Activated CD4-positive, alpha-beta T cell treated with anti-CD3 and anti-CD28 coated beads for 36 hours (primary cell): Measurements from ENCODE around the gene CD101. TPM values are rescaled to one million over a fixed set of nuclear protein-coding genes. Genes with fewer than 3 reads are reported as not detected.

Experiments
- ATAC-seq: fragments of 200-7000 bp; cut with Tn5 transposase; one replicate; pipeline ENCODE4 v1.10.0; 2021; ENCODE audit warnings: mild to moderate bottlenecking, moderate library complexity
- CTCF ChIA-PET: fragments of 350-600 bp; sonication (Branson Sonifier 250); formaldehyde crosslinking; loops from one replicate; lab custom pipeline; 2021; ENCODE audit warnings: antibody characterized with exemption; lab: Charles Lee
- POLR2A ChIA-PET: fragments of 350-600 bp; sonication (Branson Sonifier 250); formaldehyde crosslinking; loops from one replicate; lab custom pipeline; 2021; ENCODE audit warnings: antibody characterized with exemption, inconsistent platforms; lab: Charles Lee
- DNase-seq: peaks from one replicate; pipeline ENCODE4 v3.0.0-alpha.2; 2020
- H3K27ac Mint-ChIP-seq: one replicate; pipeline ENCODE4 v1.8.0; 2021; ENCODE audit warnings: mixed read lengths
- H3K27me3 Mint-ChIP-seq: one replicate; pipeline ENCODE4 v1.8.0; 2021; ENCODE audit warnings: mixed read lengths
- H3K36me3 Mint-ChIP-seq: one replicate; pipeline ENCODE4 v1.8.0; 2021; ENCODE audit warnings: low read depth, mixed read lengths
- H3K4me1 Mint-ChIP-seq: one replicate; pipeline ENCODE4 v1.8.0; 2021; ENCODE audit warnings: mixed read lengths
- H3K4me3 Mint-ChIP-seq: one replicate; pipeline ENCODE4 v1.8.0; 2021; ENCODE audit warnings: mild to moderate bottlenecking, moderate library complexity, mixed read lengths
- H3K9me3 Mint-ChIP-seq: one replicate; pipeline ENCODE4 v1.8.0; 2021; ENCODE audit warnings: low read depth, mixed read lengths
- intact Hi-C, 2 experiments: fragments of 100-400 bp; cut with DNase I in 1 of 2; cut with micrococcal nuclease in 1 of 2; formaldehyde crosslinking; loops; one replicate each; pipeline versions ENCODE4 v1.14.2 to v1.15.1; 2022 to 2024; cut with DNase I, micrococcal nuclease
- total RNA-seq, 2 experiments: library from RNA; stranded (reverse); gene quantifications; one replicate each; pipeline ENCODE4 v1.2.3, GENCODE V29; 2021

CD101 gene
- total RNA-seq, 2 experiments from 2014 or later, result 0.30 to 0.60 TPM

DNA sequence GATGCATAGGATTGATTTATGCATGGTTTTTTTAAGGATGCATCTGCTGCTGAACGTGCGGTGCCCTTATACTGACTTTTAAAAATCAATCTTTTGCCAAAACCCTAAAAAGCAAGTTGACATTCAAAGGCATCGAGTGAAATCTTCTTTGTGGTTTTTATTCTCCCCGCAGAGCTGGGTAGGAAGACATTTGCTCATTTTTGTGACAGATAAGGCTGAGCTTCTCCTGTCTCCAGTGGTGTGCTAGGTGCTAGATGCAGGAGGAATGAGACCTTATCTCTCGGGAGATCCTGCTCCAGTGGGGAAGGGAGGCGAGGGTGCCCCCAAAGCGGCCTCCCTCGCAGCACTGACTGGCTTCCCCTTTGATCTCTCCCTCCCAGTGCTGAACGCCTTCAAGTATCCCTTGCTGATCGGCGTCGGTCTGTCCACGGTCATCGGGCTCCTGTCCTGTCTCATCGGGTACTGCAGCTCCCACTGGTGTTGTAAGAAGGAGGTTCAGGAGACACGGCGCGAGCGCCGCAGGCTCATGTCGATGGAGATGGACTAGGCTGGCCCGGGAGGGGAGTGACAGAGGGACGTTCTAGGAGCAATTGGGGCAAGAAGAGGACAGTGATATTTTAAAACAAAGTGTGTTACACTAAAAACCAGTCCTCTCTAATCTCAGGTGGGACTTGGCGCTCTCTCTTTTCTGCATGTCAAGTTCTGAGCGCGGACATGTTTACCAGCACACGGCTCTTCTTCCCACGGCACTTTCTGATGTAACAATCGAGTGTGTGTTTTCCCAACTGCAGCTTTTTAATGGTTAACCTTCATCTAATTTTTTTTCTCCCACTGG lies 14.9 kb upstream of the CD101 start:
- peak overlapping the region; percentile 93 for H3K27ac Mint-ChIP-seq
- ATAC-seq (peak; percentile 59), DNase-seq (peak; percentile 59)
- H3K27me3 Mint-ChIP-seq, result no peaks in the 10 kb centered on the region
- no peaks in the 10 kb centered on the region for H3K9me3 Mint-ChIP-seq
- intact Hi-C loops, result loop anchor here in 1 of 2 experiments (2.0 to 5.0 kb wide), 2 partner anchors 72 to 139 kb away; no protein-coding TSS in a partner anchor
- H3K4me3 Mint-ChIP-seq, result peak overlapping the region; percentile 69
- H3K36me3 Mint-ChIP-seq, result peaks cover 13% of the 10 kb centered on the region
- ChIA-PET POLR2A (interaction anchor here (1.2 to 1.7 kb wide), 3 partner anchors 18 to 248 kb away, joined by 4 to 5 read pairs (median 4); partner anchors contain the start of gene TTF2), CTCF (interaction anchor here (0.7 to 2.0 kb wide), 10 partner anchors 14 to 888 kb away, joined by 3 to 8 read pairs (median 3); partner anchors contain the start of gene TTF2)
- peaks cover 49% of the 10 kb centered on the region for H3K4me1 Mint-ChIP-seq

DNA sequence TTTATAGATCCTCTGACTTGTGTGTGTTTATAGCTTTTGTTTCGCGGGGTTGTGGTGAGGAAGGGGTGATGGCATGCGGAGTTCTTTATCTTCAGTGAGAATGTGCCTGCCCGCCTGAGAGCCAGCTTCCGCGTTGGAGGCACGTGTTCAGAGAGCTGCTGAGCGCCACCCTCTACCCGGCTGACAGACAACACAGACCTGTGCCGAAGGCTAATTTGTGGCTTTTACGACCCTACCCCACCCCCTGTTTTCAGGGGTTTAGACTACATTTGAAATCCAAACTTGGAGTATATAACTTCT lies 14.4 kb upstream of the CD101 start:
- peaks cover 15% of the 10 kb centered on the region for H3K36me3 Mint-ChIP-seq
- peak overlapping the region; percentile 69 for H3K4me3 Mint-ChIP-seq
- peaks cover 53% of the 10 kb centered on the region for H3K4me1 Mint-ChIP-seq
- ATAC-seq, result peak; percentile 81
- H3K9me3 Mint-ChIP-seq, result no peaks in the 10 kb centered on the region
- ChIA-PET CTCF (interaction anchor here (0.7 to 2.0 kb wide), 7 partner anchors 62 to 888 kb away, joined by 3 to 8 read pairs (median 3); no protein-coding TSS in a partner anchor), POLR2A (interaction anchor here (1.2 kb wide), 2 partner anchors 18 to 73 kb away, joined by 4 read pairs; partner anchors contain the start of gene TTF2)
- intact Hi-C loops, result loop anchor here in 1 of 2 experiments (2.0 to 5.0 kb wide), 2 partner anchors 72 to 140 kb away; no protein-coding TSS in a partner anchor
- no peaks in the 10 kb centered on the region for H3K27me3 Mint-ChIP-seq
- peak; percentile 80 for DNase-seq
- H3K27ac Mint-ChIP-seq, result peak overlapping the region; percentile 93

DNA sequence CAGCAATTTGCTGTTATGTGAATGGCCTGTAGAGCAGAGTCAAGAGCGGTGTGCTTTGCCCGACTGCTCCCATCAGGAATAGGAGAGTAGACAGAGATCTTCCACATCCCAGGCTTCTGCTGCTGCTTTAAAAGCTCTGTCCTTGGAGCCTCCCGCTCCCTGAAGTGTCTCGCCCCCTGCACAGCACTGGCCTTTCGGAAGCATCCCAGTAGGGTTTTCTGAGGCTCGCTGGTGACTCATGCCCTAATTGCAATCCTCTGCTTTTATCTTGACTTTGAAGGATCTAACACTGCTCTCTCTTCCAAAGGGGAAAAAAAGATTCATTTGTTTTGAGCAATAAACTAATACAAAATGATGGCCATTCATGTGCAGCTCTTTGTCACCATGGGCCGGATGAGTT lies 13.3 kb upstream of the CD101 start:
- POLR2A ChIA-PET, result interaction anchor here (1.2 kb wide), 1 partner anchor 17 kb away, joined by 4 read pairs; no protein-coding TSS in a partner anchor
- no peaks in the 10 kb centered on the region for H3K27me3 Mint-ChIP-seq
- H3K36me3 Mint-ChIP-seq, result peaks cover 15% of the 10 kb centered on the region
- ATAC-seq, result no peak
- H3K27ac Mint-ChIP-seq, result no peak overlapping the region
- intact Hi-C loops, result loop anchor here in 1 of 2 experiments (5.0 kb wide), 1 partner anchor 141 kb away; no protein-coding TSS in a partner anchor
- no peak for DNase-seq
- CTCF ChIA-PET, result interaction anchor here (0.7 kb wide), 1 partner anchor 44 kb away, joined by 3 read pairs; no protein-coding TSS in a partner anchor
- peaks cover 53% of the 10 kb centered on the region for H3K4me1 Mint-ChIP-seq
- H3K9me3 Mint-ChIP-seq, result no peaks in the 10 kb centered on the region
- H3K4me3 Mint-ChIP-seq, result no peak overlapping the region

GRCh38 chr1:116988908-116989307 lies 12.7 kb upstream of the CD101 start:
- H3K27me3 Mint-ChIP-seq, result no peaks in the 10 kb centered on the region
- intact Hi-C loops, result loop anchor here in 1 of 2 experiments (5.0 kb wide), 1 partner anchor 142 kb away; no protein-coding TSS in a partner anchor
- no peak overlapping the region for H3K4me3 Mint-ChIP-seq
- no peaks in the 10 kb centered on the region for H3K9me3 Mint-ChIP-seq
- H3K36me3 Mint-ChIP-seq, result peaks cover 15% of the 10 kb centered on the region
- ATAC-seq (no peak), DNase-seq (no peak)
- H3K27ac Mint-ChIP-seq, result no peak overlapping the region
- POLR2A ChIA-PET, result no interaction called here
- H3K4me1 Mint-ChIP-seq, result peaks cover 52% of the 10 kb centered on the region
- CTCF ChIA-PET, result interaction anchor here (0.9 kb wide), 1 partner anchor 53 kb away, joined by 3 read pairs; no protein-coding TSS in a partner anchor

DNA sequence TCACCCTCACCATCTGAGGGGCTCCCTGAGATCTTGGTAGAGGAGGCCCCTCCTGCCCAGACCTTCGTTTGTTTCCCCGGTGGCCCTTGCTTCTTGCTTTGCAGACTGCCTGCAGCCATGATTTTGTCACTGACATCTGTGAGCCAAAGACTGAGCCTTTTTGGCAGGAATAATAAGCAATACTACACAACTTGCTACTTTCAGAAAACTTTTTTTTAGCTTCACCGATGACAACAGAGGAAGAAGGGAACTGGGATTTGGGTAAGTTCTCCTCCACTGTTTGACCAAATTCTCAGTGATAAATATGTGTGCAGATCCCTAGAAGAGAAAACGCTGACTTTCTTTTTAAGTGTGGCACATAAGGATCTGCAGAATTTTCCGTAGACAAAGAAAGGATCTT lies 11.7 kb upstream of the CD101 start:
- no peak overlapping the region for H3K27ac Mint-ChIP-seq
- H3K4me3 Mint-ChIP-seq, result no peak overlapping the region
- no peak for DNase-seq
- H3K9me3 Mint-ChIP-seq, result no peaks in the 10 kb centered on the region
- ATAC-seq, result no peak
- H3K36me3 Mint-ChIP-seq, result peaks cover 15% of the 10 kb centered on the region
- no peaks in the 10 kb centered on the region for H3K27me3 Mint-ChIP-seq
- H3K4me1 Mint-ChIP-seq, result peaks cover 44% of the 10 kb centered on the region
- CTCF ChIA-PET, result no interaction called here
- intact Hi-C loops, result loop anchor here in 1 of 2 experiments (5.0 kb wide), 1 partner anchor 143 kb away; no protein-coding TSS in a partner anchor
- POLR2A ChIA-PET, result no interaction called here

DNA sequence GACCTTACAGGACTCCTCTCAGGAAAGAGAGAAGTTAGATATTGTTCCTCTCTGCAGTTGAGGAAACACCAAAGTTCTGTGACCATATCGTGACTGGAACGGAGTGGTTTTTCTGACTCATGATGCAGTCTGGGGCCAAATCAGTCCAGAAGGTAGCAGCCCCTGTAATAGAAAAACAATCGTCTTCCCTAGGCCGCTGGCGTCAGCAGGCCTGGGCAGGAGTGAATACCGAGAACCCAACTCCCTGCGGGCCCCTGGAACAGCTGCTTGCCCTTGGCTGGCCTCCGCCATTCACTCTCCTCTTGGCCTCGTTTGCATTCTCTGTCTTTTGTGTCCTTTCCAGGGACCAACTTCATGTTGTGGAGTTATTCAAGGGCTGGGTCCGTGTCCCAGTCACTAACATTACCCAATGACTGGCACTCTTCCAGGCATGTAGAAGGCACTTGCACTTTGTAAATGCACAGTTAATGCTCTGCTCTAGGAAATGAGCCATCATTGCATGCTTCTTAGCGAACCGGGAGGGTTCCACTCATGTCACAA lies 10.9 kb upstream of the CD101 start:
- no peak overlapping the region for H3K27ac Mint-ChIP-seq
- H3K4me1 Mint-ChIP-seq, result peaks cover 44% of the 10 kb centered on the region
- ATAC-seq (no peak), DNase-seq (peak; percentile 27)
- no peaks in the 10 kb centered on the region for H3K9me3 Mint-ChIP-seq
- peaks cover 15% of the 10 kb centered on the region for H3K36me3 Mint-ChIP-seq
- H3K27me3 Mint-ChIP-seq, result no peaks in the 10 kb centered on the region
- ChIA-PET CTCF (no interaction called here), POLR2A (no interaction called here)
- intact Hi-C loops, result no loop called here
- no peak overlapping the region for H3K4me3 Mint-ChIP-seq

GRCh38 chr1:116991171-116991845 lies 10.3 kb upstream of the CD101 start:
- no peaks in the 10 kb centered on the region for H3K9me3 Mint-ChIP-seq
- ChIA-PET POLR2A (no interaction called here), CTCF (interaction anchor here (0.8 kb wide), 1 partner anchor 15 kb away, joined by 3 read pairs; no protein-coding TSS in a partner anchor)
- H3K36me3 Mint-ChIP-seq, result peaks cover 14% of the 10 kb centered on the region
- no peaks in the 10 kb centered on the region for H3K27me3 Mint-ChIP-seq
- DNase-seq, result no peak
- H3K4me1 Mint-ChIP-seq, result peaks cover 43% of the 10 kb centered on the region
- intact Hi-C loops, result no loop called here
- H3K4me3 Mint-ChIP-seq, result no peak overlapping the region
- H3K27ac Mint-ChIP-seq, result no peak overlapping the region
- no peak for ATAC-seq

- CTCF ChIA-PET, result interaction anchor here (0.8 kb wide), 2 partner anchors 14 to 270 kb away, joined by 3 read pairs; no protein-coding TSS in a partner anchor
- Mint-ChIP-seq H3K4me1 (peaks cover 37% of the 10 kb centered on the region), H3K4me3 (no peak overlapping the region), H3K9me3 (no peaks in the 10 kb centered on the region), H3K27me3 (no peaks in the 10 kb centered on the region), H3K27ac (no peak overlapping the region), H3K36me3 (peaks cover 10% of the 10 kb centered on the region)
- DNase-seq (no peak), ATAC-seq (no peak)
- POLR2A ChIA-PET, result no interaction called here
- intact Hi-C loops, result no loop called here
These were observed 9.6 kb upstream of the CD101 start for GRCh38 chr1:116991918-116992317.

DNA sequence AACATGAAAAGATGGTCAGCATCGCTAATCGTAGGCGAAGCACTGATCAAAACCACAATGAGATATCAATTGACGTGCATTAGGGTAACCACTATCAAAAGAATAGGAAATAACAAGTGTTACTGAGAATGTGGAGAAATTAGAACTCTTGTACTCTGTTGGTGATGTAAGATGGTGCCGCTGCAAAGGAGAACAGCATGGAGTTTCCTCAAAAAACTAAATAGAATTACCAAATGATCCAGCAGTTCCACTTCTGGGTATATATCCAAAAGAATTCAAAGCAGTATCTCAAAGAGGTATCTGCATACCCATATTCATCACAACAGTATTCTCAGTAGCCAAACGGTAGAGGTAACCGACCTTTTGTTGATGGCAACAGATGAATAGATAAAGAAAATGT lies 8.3 kb upstream of the CD101 start:
- ATAC-seq, result no peak
- intact Hi-C loops, result no loop called here
- Mint-ChIP-seq H3K9me3 (no peaks in the 10 kb centered on the region), H3K4me3 (no peak overlapping the region), H3K27me3 (no peaks in the 10 kb centered on the region), H3K4me1 (peaks cover 23% of the 10 kb centered on the region), H3K36me3 (peaks cover 9% of the 10 kb centered on the region), H3K27ac (no peak overlapping the region)
- DNase-seq, result no peak
- ChIA-PET POLR2A (no interaction called here), CTCF (no interaction called here)

DNA sequence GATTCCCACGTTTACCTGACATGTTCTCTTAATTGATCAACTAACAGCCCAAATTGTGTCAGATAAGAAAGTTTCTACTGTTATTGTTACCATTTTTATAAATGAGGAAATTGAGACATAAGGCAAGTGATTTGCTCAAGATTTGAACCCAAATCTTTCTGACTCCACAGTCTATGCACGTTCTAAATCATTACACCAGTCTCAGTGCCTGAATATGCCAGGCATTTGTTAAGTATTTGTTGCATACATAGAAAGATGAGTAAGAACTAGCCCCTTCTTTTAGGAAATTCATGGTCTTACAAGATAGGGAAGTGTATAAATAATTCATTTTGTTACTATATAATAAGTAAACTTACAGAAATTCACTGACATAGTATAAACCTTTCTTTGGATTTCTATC lies 7.1 kb upstream of the CD101 start:
- ChIA-PET CTCF (no interaction called here), POLR2A (no interaction called here)
- H3K4me1 Mint-ChIP-seq, result peaks cover 20% of the 10 kb centered on the region
- H3K9me3 Mint-ChIP-seq, result no peaks in the 10 kb centered on the region
- DNase-seq (no peak), ATAC-seq (no peak)
- H3K27me3 Mint-ChIP-seq, result no peaks in the 10 kb centered on the region
- no peak overlapping the region for H3K4me3 Mint-ChIP-seq
- no peak overlapping the region for H3K27ac Mint-ChIP-seq
- peaks cover 3% of the 10 kb centered on the region for H3K36me3 Mint-ChIP-seq
- intact Hi-C loops, result no loop called here

GRCh38 chr1:116997066-116997465 lies 4.5 kb upstream of the CD101 start:
- intact Hi-C loops, result no loop called here
- peaks cover under 1% of the 10 kb centered on the region for H3K36me3 Mint-ChIP-seq
- DNase-seq, result no peak
- H3K4me3 Mint-ChIP-seq, result no peak overlapping the region
- H3K9me3 Mint-ChIP-seq, result peaks cover under 1% of the 10 kb centered on the region
- no peak for ATAC-seq
- no peaks in the 10 kb centered on the region for H3K27me3 Mint-ChIP-seq
- ChIA-PET CTCF (interaction anchor here (0.6 kb wide), 1 partner anchor 20 kb away, joined by 3 read pairs; no protein-coding TSS in a partner anchor), POLR2A (no interaction called here)
- H3K27ac Mint-ChIP-seq, result no peak overlapping the region
- H3K4me1 Mint-ChIP-seq, result peaks cover 27% of the 10 kb centered on the region
